Effector CD8-positive, alpha-beta T cell (primary cell): ENCODE data around the gene MTMR2.

Experiments
- DNase-seq: peaks from one replicate; lab custom pipeline; 2025; lab: John Stamatoyannopoulos, UW

The MTMR2 gene

GRCh38 chr11:95918056-95918455 lies 5.9 kb downstream of the MTMR2 start:
- no peak for DNase-seq

GRCh38 chr11:95917193-95918036 lies 6.5 kb downstream of the MTMR2 start:
- no peak for DNase-seq

- DNase-seq = no peak
Measured at GRCh38 chr11:95916049-95916448, 7.9 kb downstream of the MTMR2 start.

- no peak for DNase-seq
Measured at GRCh38 chr11:95915051-95915450, 8.9 kb downstream of the MTMR2 start.

GRCh38 chr11:95913830-95914615 lies 9.9 kb downstream of the MTMR2 start:
- DNase-seq = no peak

GRCh38 chr11:95912902-95913560 lies 10.9 kb downstream of the MTMR2 start:
- DNase-seq = no peak

- no peak for DNase-seq
Measured at GRCh38 chr11:95911369-95911759, 12.5 kb downstream of the MTMR2 start.

GRCh38 chr11:95910638-95911368 lies 13.1 kb downstream of the MTMR2 start:
- DNase-seq = no peak

GRCh38 chr11:95908826-95909225 lies 15.1 kb downstream of the MTMR2 start:
- DNase-seq = no peak

GRCh38 chr11:95907476-95907875 lies 16.4 kb downstream of the MTMR2 start:
- no peak for DNase-seq

- no peak for DNase-seq
Measured at GRCh38 chr11:95904009-95904650, 19.8 kb downstream of the MTMR2 start.

- DNase-seq = no peak
Measured at GRCh38 chr11:95898782-95899181, 25.1 kb downstream of the MTMR2 start.

- DNase-seq = no peak
Measured at GRCh38 chr11:95897731-95898130, 26.2 kb downstream of the MTMR2 start.

GRCh38 chr11:95895815-95896214 lies 28.1 kb downstream of the MTMR2 start:
- no peak for DNase-seq

GRCh38 chr11:95892892-95893570 lies 30.9 kb downstream of the MTMR2 start:
- DNase-seq = no peak

- DNase-seq = no peak
Measured at GRCh38 chr11:95892492-95892891, 31.4 kb downstream of the MTMR2 start.

GRCh38 chr11:95891423-95892170 lies 32.3 kb downstream of the MTMR2 start:
- DNase-seq = no peak

GRCh38 chr11:95888852-95889251 lies 35.1 kb downstream of the MTMR2 start:
- DNase-seq = no peak

GRCh38 chr11:95888439-95888838 lies 35.5 kb downstream of the MTMR2 start:
- DNase-seq = no peak

- no peak for DNase-seq
Measured at GRCh38 chr11:95886462-95886861, 37.4 kb downstream of the MTMR2 start.
